H1 (cell line): ENCODE data around the gene MTX2. TPM values are rescaled to one million over a fixed set of nuclear protein-coding genes. Genes with fewer than 3 reads are reported as not detected.

Experiments
- CTCF ChIA-PET: fragments of 300-600 bp; sonication (Branson Sonifier 250); formaldehyde crosslinking; loops from one replicate; lab custom pipeline; 2021; ENCODE audit not compliant: partially characterized antibody; lab: Charles Lee
- POLR2A ChIA-PET: fragments of 300-600 bp; sonication (Branson Sonifier 250); formaldehyde crosslinking; loops from one replicate; lab custom pipeline; 2021; ENCODE audit warnings: inconsistent platforms; ENCODE audit not compliant: partially characterized antibody; lab: Charles Lee
- DNase-seq, 2 experiments: peaks; one replicate each; pipeline versions ENCODE4 v3.0.0 to v3.0.0-alpha.2; 2010 to 2022; ENCODE audit warnings: low spot score in 2 of 2, low read depth in 1 of 2, mixed read lengths in 1 of 2
- FAIRE-seq: peaks from 2 replicates; lab custom pipeline; 2011; peaks lifted over from hg19 to GRCh38; lab: Jason Lieb, UNC
- H2AFZ ChIP-seq: 2 replicates; pipeline ENCODE4 v1.8.1; 2012; ENCODE audit warnings: low read length, inconsistent platforms
- H2AK5ac ChIP-seq: 2 replicates; pipeline ENCODE4 v1.6.1; 2013; ENCODE audit warnings: low read depth, low read length
- H2BK120ac ChIP-seq: replicated peaks from 2 replicates; pipeline ENCODE3; 2013; ENCODE audit warnings: low read depth, low read length, inconsistent platforms
- H2BK12ac ChIP-seq: 2 replicates; pipeline ENCODE4 v1.6.1; 2013; ENCODE audit warnings: low read depth, low read length
- H2BK15ac ChIP-seq: 2 replicates; pipeline ENCODE4 v1.6.1; 2013; ENCODE audit warnings: low read length
- H2BK20ac ChIP-seq: 2 replicates; pipeline ENCODE4 v1.6.1; 2013; ENCODE audit warnings: low read length
- H2BK5ac ChIP-seq: 2 replicates; pipeline ENCODE4 v1.6.1; 2013; ENCODE audit warnings: low read depth, low read length
- H3K14ac ChIP-seq: 2 replicates; pipeline ENCODE4 v1.6.1; 2013; ENCODE audit warnings: inconsistent platforms; ENCODE audit not compliant: insufficient read length
- H3K18ac ChIP-seq: 2 replicates; pipeline ENCODE4 v1.6.1; 2013; ENCODE audit warnings: low read length; ENCODE audit errors: extremely low read depth
- H3K23ac ChIP-seq: 2 replicates; pipeline ENCODE4 v1.6.1; 2013; ENCODE audit warnings: inconsistent platforms; ENCODE audit not compliant: insufficient read length
- H3K23me2 ChIP-seq: 2 replicates; pipeline ENCODE4 v1.6.1; 2013; ENCODE audit warnings: low read depth, low read length
- H3K27ac ChIP-seq: 2 replicates; pipeline ENCODE4 v1.6.1; 2011; ENCODE audit warnings: low read depth, low read length, inconsistent platforms
- H3K27me3 ChIP-seq, 4 experiments: replicated peaks in 1 of 4; 1 replicate in 1 of 4; 2 replicates in 3 of 4; pipeline versions ENCODE4 v1.6.1 to v1.8.1; 2011 to 2013; ENCODE audit warnings: low read length in 3 of 4, mild to moderate bottlenecking in 3 of 4, inconsistent platforms in 2 of 4, mixed read lengths in 2 of 4, moderate library complexity in 1 of 4; ENCODE audit not compliant: control insufficient read depth in 3 of 4, insufficient read depth in 3 of 4; ENCODE audit errors: extremely low read depth in 1 of 4
- H3K36me3 ChIP-seq, 4 experiments: 2 replicates each; pipeline versions ENCODE4 v1.6.1 to v1.8.1; 2011 to 2013; ENCODE audit warnings: mild to moderate bottlenecking in 4 of 4, low read length in 3 of 4, moderate library complexity in 2 of 4, control low read depth in 1 of 4, inconsistent platforms in 1 of 4; ENCODE audit not compliant: insufficient read depth in 4 of 4, control insufficient read depth in 2 of 4
- H3K4ac ChIP-seq: replicated peaks from 2 replicates; pipeline ENCODE3; 2013; ENCODE audit warnings: low read length, low read depth, mixed read lengths, inconsistent platforms; ENCODE audit not compliant: insufficient read length
- H3K4me1 ChIP-seq, 4 experiments: replicated peaks in 1 of 4; 1 replicate in 1 of 4; 2 replicates in 3 of 4; pipeline versions ENCODE4 v1.6.1 to v1.8.1; 2011 to 2013; ENCODE audit warnings: low read length in 3 of 4, inconsistent platforms in 2 of 4, mixed read lengths in 1 of 4; ENCODE audit not compliant: insufficient read depth in 4 of 4, control insufficient read depth in 3 of 4
- H3K4me2 ChIP-seq, 2 experiments: 2 replicates each; pipeline versions ENCODE4 v1.6.1 to v1.8.1; 2011 to 2013; ENCODE audit warnings: low read depth in 2 of 2, low read length in 2 of 2, control low read depth in 1 of 2, inconsistent platforms in 1 of 2, mild to moderate bottlenecking in 1 of 2; ENCODE audit not compliant: insufficient read depth in 1 of 2
- H3K4me3 ChIP-seq, 4 experiments: fragments of 200-600, 300-600 bp in 1 of 4; sonication (generic), shearing (Covaris generic), sonication (Bioruptor Twin) in 1 of 4; 2 replicates each; pipeline versions ENCODE4 v1.5.1 to v1.8.1; 2011 to 2016; ENCODE audit warnings: low read length in 4 of 4, low read depth in 3 of 4, control low read depth in 2 of 4, inconsistent platforms in 2 of 4, mild to moderate bottlenecking in 2 of 4, mixed read lengths in 1 of 4, moderate library complexity in 1 of 4; ENCODE audit not compliant: insufficient read depth in 2 of 4; ENCODE audit errors: extremely low read depth in 1 of 4
- H3K56ac ChIP-seq: replicated peaks from 2 replicates; pipeline ENCODE3; 2013; ENCODE audit warnings: low read depth, mild to moderate bottlenecking, mixed read lengths, low read length, inconsistent platforms; ENCODE audit not compliant: insufficient read length
- H3K79me1 ChIP-seq: 2 replicates; pipeline ENCODE4 v1.6.1; 2013; ENCODE audit warnings: low read depth, low read length, control low read depth
- H3K79me2 ChIP-seq, 2 experiments: 2 replicates each; pipeline versions ENCODE4 v1.6.1 to v1.8.1; 2012 to 2013; ENCODE audit warnings: low read length in 2 of 2, mild to moderate bottlenecking in 2 of 2, inconsistent platforms in 1 of 2; ENCODE audit not compliant: insufficient read depth in 2 of 2, control insufficient read depth in 1 of 2
- H3K9ac ChIP-seq, 4 experiments: replicated peaks in 1 of 4; 1 replicate in 1 of 4; 2 replicates in 3 of 4; pipeline versions ENCODE4 v1.6.1 to v1.8.1; 2011 to 2013; ENCODE audit warnings: low read depth in 3 of 4, low read length in 3 of 4, control low read depth in 2 of 4, mild to moderate bottlenecking in 2 of 4, moderate library complexity in 2 of 4, inconsistent platforms in 1 of 4; ENCODE audit errors: extremely low read depth in 1 of 4
- H3K9me3 ChIP-seq, 2 experiments: 2 replicates each; pipeline versions ENCODE4 v1.6.1 to v1.8.1; 2012 to 2013; ENCODE audit warnings: mild to moderate bottlenecking in 2 of 2, moderate library complexity in 2 of 2, control low read depth in 1 of 2, inconsistent platforms in 1 of 2, low read depth in 1 of 2, low read length in 1 of 2, mixed read lengths in 1 of 2; ENCODE audit not compliant: insufficient read depth in 2 of 2
- H4K20me1 ChIP-seq, 2 experiments: replicated peaks in 1 of 2; 2 replicates each; pipeline versions ENCODE3 to v1.8.1; 2011 to 2013; ENCODE audit warnings: inconsistent platforms in 2 of 2, low read length in 2 of 2, mild to moderate bottlenecking in 1 of 2; ENCODE audit not compliant: insufficient read depth in 2 of 2, control insufficient read depth in 1 of 2
- H4K5ac ChIP-seq: 2 replicates; pipeline ENCODE4 v1.6.1; 2013; ENCODE audit warnings: low read length, low read depth, mixed read lengths, inconsistent platforms; ENCODE audit not compliant: insufficient read length
- H4K8ac ChIP-seq: 2 replicates; pipeline ENCODE4 v1.8.0; 2013; ENCODE audit warnings: mild to moderate bottlenecking, moderate library complexity, low read length, inconsistent platforms; ENCODE audit not compliant: insufficient read depth; ENCODE audit errors: extremely low read depth
- H4K91ac ChIP-seq: replicated peaks from 2 replicates; pipeline ENCODE3; 2013; ENCODE audit warnings: low read length, mixed read lengths, inconsistent platforms; ENCODE audit not compliant: insufficient read length
- ASH2L ChIP-seq: fragments of 200-600, 300-600 bp; sonication (generic); IDR thresholded peaks from one replicate; pipeline ENCODE4 v1.7.1; 2017; ENCODE audit warnings: low read length
- BRCA1 ChIP-seq: IDR thresholded peaks from 2 replicates; pipeline ENCODE4 v1.6.1; 2012; ENCODE audit warnings: low read depth, low read length, improper control_type of control experiment
- CBX8 ChIP-seq: fragments of 300-800, 300-1000 bp; sonication (generic); IDR thresholded peaks from 2 replicates; pipeline ENCODE4 v1.7.1; 2016; ENCODE audit warnings: low read depth, low read length, borderline replicate concordance
- CREB1 ChIP-seq: IDR thresholded peaks from 2 replicates; pipeline ENCODE4 v1.6.1; 2012; ENCODE audit warnings: inconsistent platforms
- FOSL1 ChIP-seq: IDR thresholded peaks from 2 replicates; pipeline ENCODE4 v1.6.1; 2011; ENCODE audit warnings: mild to moderate bottlenecking, low read depth, low read length, moderate library complexity; ENCODE audit not compliant: insufficient read depth
- GTF2F1 ChIP-seq: IDR thresholded peaks from 2 replicates; pipeline ENCODE4 v1.6.1; 2012; ENCODE audit warnings: low read depth, low read length, improper control_type of control experiment, borderline replicate concordance
- MAFK ChIP-seq: IDR thresholded peaks from 2 replicates; pipeline ENCODE4 v1.6.1; 2012; ENCODE audit warnings: low read depth, mild to moderate bottlenecking, improper control_type of control experiment, low read length
- NRF1 ChIP-seq: IDR thresholded peaks from 2 replicates; pipeline ENCODE4 v1.6.1; 2011; ENCODE audit warnings: mild to moderate bottlenecking, low read depth, low read length, improper control_type of control experiment
- SIX5 ChIP-seq: IDR thresholded peaks from 2 replicates; pipeline ENCODE4 v1.6.1; 2011; ENCODE audit warnings: mild to moderate bottlenecking, low read depth, low read length
- TAF7 ChIP-seq: optimal IDR thresholded peaks from 2 replicates; pipeline ENCODE3; 2011; ENCODE audit warnings: low read depth, mild to moderate bottlenecking, inconsistent platforms, low read length, moderate library complexity, borderline replicate concordance
- TBP ChIP-seq: IDR thresholded peaks from 2 replicates; pipeline ENCODE4 v1.6.1; 2011; ENCODE audit warnings: low read depth, low read length, improper control_type of control experiment
- TCF12 ChIP-seq: IDR thresholded peaks from 2 replicates; pipeline ENCODE4 v1.6.1; 2011; ENCODE audit warnings: low read depth, mild to moderate bottlenecking, low read length
- USF2 ChIP-seq: IDR thresholded peaks from 2 replicates; pipeline ENCODE4 v1.6.1; 2011; ENCODE audit warnings: low read length, improper control_type of control experiment
- ZNF274 ChIP-seq: IDR thresholded peaks from 2 replicates; pipeline ENCODE4 v1.7.0; 2012; ENCODE audit warnings: low read length, borderline replicate concordance; ENCODE audit errors: extremely low read depth
- WGBS, 2 experiments: shearing (Covaris generic) in 1 of 2; methylation state at CpG; one replicate each; pipeline versions ENCODE4 v1.1.6 to v1.1.7; 2013 to 2015; ENCODE audit warnings: low lambda C conversion rate in 2 of 2, mixed read lengths in 2 of 2, inconsistent platforms in 1 of 2, low coverage in 1 of 2, missing lambda C conversion rate in 1 of 2; ENCODE audit not compliant: insufficient replicate concordance in 2 of 2, insufficient coverage in 1 of 2, insufficient read length in 1 of 2; ENCODE audit errors: extremely low coverage in 1 of 2, missing lambda C conversion rate in 1 of 2; 5-methylcytosine and 5-hydroxymethylcytosine counted together
- polyA plus RNA-seq, 7 experiments: library from polyadenylated mRNA; depleted of rRNA in 3 of 7; stranded (reverse) in 5 of 7; unstranded in 2 of 7; fragments of >200 nt in 5 of 7; fragments of 200-250 nt in 2 of 7; gene quantifications; 1 replicate in 5 of 7; 2 replicates in 1 of 7; 4 replicates in 1 of 7; pipeline versions ENCODE4 v1.2.1 to v1.2.3, GENCODE V29; 2011 to 2013; ENCODE audit warnings: missing spikeins in 2 of 7, mixed read lengths in 2 of 7
- total RNA-seq: library from RNA; stranded (reverse); fragmentation: NEBNext Ultra II Directional; extraction: Animal tissue kit (Norgen Biotek cat#: 25700); gene quantifications from 2 replicates; pipeline ENCODE4 v1.2.1, GENCODE V29; 2021

The MTX2 gene
- total and polyA plus RNA-seq, 2 of the 8 experiments (the other 6 are each of a cell fraction or from before 2014, with no cell fraction given) = 33.5 to 38.3 TPM

GRCh38 chr2:176330612-176331011, 61.4 kb downstream of the MTX2 start:
- no peak overlapping the region for H4K91ac ChIP-seq
- H2BK120ac ChIP-seq = no peak overlapping the region
- no peak overlapping the region for H2BK5ac ChIP-seq
- no peak overlapping the region for H3K18ac ChIP-seq
- H3K79me1 ChIP-seq = no peaks in the 10 kb centered on the region
- H3K14ac ChIP-seq = no peak overlapping the region
- H4K8ac ChIP-seq = no peak overlapping the region
- peaks cover 0 to 10% (median 0%) of the 10 kb centered on the region in 4 experiments; a peak in 2 of 8 replicates for H3K36me3 ChIP-seq
- no peaks in the 10 kb centered on the region for H3K23me2 ChIP-seq
- H3K9me3 ChIP-seq = no peaks in the 10 kb centered on the region
- no peaks in the 10 kb centered on the region for H3K27me3 ChIP-seq
- no peak overlapping the region for H2AFZ ChIP-seq
- CTCF ChIA-PET = no interaction called here
- H3K4ac ChIP-seq = no peak overlapping the region
- no peak overlapping the region for H3K23ac ChIP-seq
- FAIRE-seq = no peak
- H2BK15ac ChIP-seq = no peak overlapping the region
- no peak overlapping the region for H4K5ac ChIP-seq
- WGBS, 2 experiments = 96% methylated on average over 1 of the region's 1 CpG; no CpG with 5 or more reads in 1 of the 2 experiments
- no peak overlapping the region for H2BK12ac ChIP-seq
- H3K4me1 ChIP-seq = peaks cover 0 to 7% (median under 1%) of the 10 kb centered on the region in 4 experiments; a peak in 2 of 7 replicates
- no peak overlapping the region for H2BK20ac ChIP-seq
- H3K9ac ChIP-seq = no peak overlapping the region
- no peak for DNase-seq
- no peak overlapping the region for H3K27ac ChIP-seq
- H3K56ac ChIP-seq = no peak overlapping the region
- no peak overlapping the region for H3K4me3 ChIP-seq
- H2AK5ac ChIP-seq = no peak overlapping the region
- TF ChIP-seq TCF12 (no peak), BRCA1 (no peak), SIX5 (no peak), ASH2L (no peak), CBX8 (no peak), TBP (no peak), GTF2F1 (no peak), MAFK (no peak), USF2 (no peak), ZNF274 (no peak), FOSL1 (no peak), NRF1 (no peak), CREB1 (no peak), TAF7 (no peak)
- peaks cover 0 to 6% of the 10 kb centered on the region in 2 experiments; a peak in 2 of 4 replicates for H3K79me2 ChIP-seq
- no peaks in the 10 kb centered on the region for H4K20me1 ChIP-seq
- no peak overlapping the region for H3K4me2 ChIP-seq
- POLR2A ChIA-PET = no interaction called here
